ENCODE data around the gene SORCS2.

GRCh38 chr4:7632341-7632740, 440.0 kb downstream of the SORCS2 start:
- no peak for TF ChIP-seq POLR2AphosphoS5 (IDR thresholded peaks at IDR 0.05)
- no peak for TF ChIP-seq CTCF (IDR thresholded peaks at IDR 0.05)
- no peak for TF ChIP-seq POLR2A (IDR thresholded peaks at IDR 0.05)

Data from breast epithelium (tissue), 3 donors.